ENCODE data around the gene PPP1R37. TPM values are rescaled to one million over a fixed set of nuclear protein-coding genes. Genes with fewer than 3 reads are reported as not detected.

PPP1R37 gene
- total and polyA plus RNA-seq, 2 of the 8 experiments (the other 6 are each of a cell fraction or from before 2014, with no cell fraction given): 14.6 to 25.7 TPM

GRCh38 chr19:45069056-45069455, 23.9 kb upstream of the PPP1R37 start:
- Histone ChIP-seq H2BK12ac (ENCODE audit: low read depth, low read length) (no peak overlapping the region), H3K27ac (ENCODE audit: low read depth, low read length) (peak overlapping the region; percentile 10; the same call in 1 of the 2 replicates), H3K4me3 (ENCODE audit: extremely low read depth in 1 of 4, insufficient read depth in 2 of 4, low read depth in 3 of 4, low read length in 4 of 4) (no peak overlapping the region), H3K14ac (ENCODE audit: insufficient read length) (no peak overlapping the region), H3K27me3 (replicated peaks in 1 of 4; ENCODE audit: control insufficient read depth in 3 of 4, extremely low read depth in 1 of 4, insufficient read depth in 3 of 4, low read length in 3 of 4) (no peaks in the 10 kb centered on the region), H4K8ac (ENCODE audit: extremely low read depth, insufficient read depth, low read length) (no peak overlapping the region), H3K36me3 (ENCODE audit: control insufficient read depth in 2 of 4, insufficient read depth in 4 of 4, low read length in 3 of 4) (peaks cover 5 to 45% (median 25%) of the 10 kb centered on the region in 4 experiments; a peak in 7 of 8 replicates), H3K23ac (ENCODE audit: insufficient read length) (no peak overlapping the region), H3K18ac (ENCODE audit: extremely low read depth, low read length) (no peak overlapping the region; the same call in 1 of the 2 replicates), H2BK20ac (ENCODE audit: low read length) (no peak overlapping the region), H2AK5ac (ENCODE audit: low read depth, low read length) (no peak overlapping the region), H4K91ac (replicated peaks; ENCODE audit: insufficient read length, low read length) (no peak overlapping the region), H3K23me2 (ENCODE audit: low read depth, low read length) (no peaks in the 10 kb centered on the region), H2BK120ac (replicated peaks; ENCODE audit: low read depth, low read length) (no peak overlapping the region), H3K4me1 (replicated peaks in 1 of 4; ENCODE audit: control insufficient read depth in 3 of 4, insufficient read depth in 4 of 4, low read length in 3 of 4) (no peaks in the 10 kb centered on the region), H3K79me2 (ENCODE audit: control insufficient read depth in 1 of 2, insufficient read depth in 2 of 2, low read length in 2 of 2) (peaks cover 0 to 3% of the 10 kb centered on the region in 2 experiments; a peak in 1 of 4 replicates), H3K9ac (replicated peaks in 1 of 4; ENCODE audit: extremely low read depth in 1 of 4, low read depth in 3 of 4, low read length in 3 of 4) (no peak overlapping the region), H3K4ac (replicated peaks; ENCODE audit: insufficient read length, low read depth, low read length) (no peak overlapping the region), H3K56ac (replicated peaks; ENCODE audit: insufficient read length, low read depth, low read length) (no peak overlapping the region), H3K79me1 (ENCODE audit: low read depth, low read length) (no peaks in the 10 kb centered on the region), H3K9me3 (ENCODE audit: insufficient read depth in 2 of 2, low read depth in 1 of 2, low read length in 1 of 2) (no peaks in the 10 kb centered on the region), H2AFZ (ENCODE audit: low read length) (no peak overlapping the region), H2BK15ac (ENCODE audit: low read length) (no peak overlapping the region), H4K5ac (ENCODE audit: insufficient read length, low read depth, low read length) (no peak overlapping the region), H4K20me1 (replicated peaks in 1 of 2; ENCODE audit: control insufficient read depth in 1 of 2, insufficient read depth in 2 of 2, low read length in 2 of 2) (peaks cover 4 to 10% of the 10 kb centered on the region in 2 experiments), H3K4me2 (ENCODE audit: insufficient read depth in 1 of 2, low read depth in 2 of 2, low read length in 2 of 2) (no peak overlapping the region), H2BK5ac (ENCODE audit: low read depth, low read length) (peak overlapping the region; percentile 44; the same call in 1 of the 2 replicates)
- WGBS, 2 experiments (ENCODE audit: extremely low coverage in 1 of 2, insufficient coverage in 1 of 2, insufficient read length in 1 of 2, insufficient replicate concordance in 2 of 2, low coverage in 1 of 2, low lambda C conversion rate in 2 of 2, missing lambda C conversion rate in 1 of 2): 77% methylated on average over 12 of the region's 13 CpGs; no CpG with 5 or more reads in 1 of the 2 experiments
- DNase-seq (ENCODE audit: low read depth in 1 of 2, low spot score in 2 of 2) (no peak), FAIRE-seq (no peak)
- POLR2A ChIA-PET (ENCODE audit: partially characterized antibody): interaction anchor here (0.7 to 6.9 kb wide), 9 partner anchors 8 to 86 kb away, joined by 3 to 61 read pairs (median 4); partner anchors contain the start of genes GEMIN7 and ZNF296
- CTCF ChIA-PET (ENCODE audit: partially characterized antibody): interaction anchor here (0.6 to 1.5 kb wide), 3 partner anchors 10 to 69 kb away, joined by 3 read pairs; no protein-coding TSS in a partner anchor
- no peak for TF ChIP-seq CREB1 (IDR thresholded peaks at IDR 0.05)
- no peak for TF ChIP-seq JUN (IDR thresholded peaks at IDR 0.05; ENCODE audit: low read depth, low read length)
- peak; percentile 57; the same call in 1 of the 2 replicates for TF ChIP-seq MAX (IDR thresholded peaks at IDR 0.05)
- TF ChIP-seq E2F6 (IDR thresholded peaks at IDR 0.05): peak; percentile 66
- TF ChIP-seq TBP (IDR thresholded peaks at IDR 0.05; ENCODE audit: low read depth, low read length): peak; percentile 37; the same call in 1 of the 2 replicates
- no peak for TF ChIP-seq TCF12 (IDR thresholded peaks at IDR 0.05; ENCODE audit: low read depth, low read length)
